IPS DF 19.7 (cell line): ENCODE measurements around the gene ORC5.
"Not testable (repeated sequence)": the region's sequence is repeated elsewhere in the genome, so short reads cannot be mapped to it uniquely, and the experiment has no call there.

Source experiments
- DNase-seq: peaks from one replicate; pipeline ENCODE4 v3.0.0-alpha.2; 2013; ENCODE audit warnings: low read depth, low spot score

ORC5 gene

DNA sequence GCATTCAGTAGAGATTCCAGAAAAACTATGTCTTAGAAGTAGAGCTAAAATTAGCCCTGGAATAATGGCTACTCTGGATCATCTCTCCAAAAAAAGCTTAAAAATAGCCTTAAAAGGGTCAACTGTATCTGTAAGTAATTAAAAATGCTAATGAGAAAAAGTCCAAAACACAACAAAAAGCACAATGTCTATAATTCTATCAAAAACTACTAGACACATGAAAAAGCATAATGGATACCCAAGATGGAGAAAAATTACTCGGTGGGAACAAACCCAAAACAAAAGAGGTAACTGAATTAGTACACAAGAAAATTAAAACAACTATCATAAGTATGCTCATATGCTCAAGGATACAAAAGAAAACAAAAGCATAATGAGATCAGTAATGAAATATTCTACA lies 15.4 kb downstream of the ORC5 start:
- DNase-seq = no peak

DNA sequence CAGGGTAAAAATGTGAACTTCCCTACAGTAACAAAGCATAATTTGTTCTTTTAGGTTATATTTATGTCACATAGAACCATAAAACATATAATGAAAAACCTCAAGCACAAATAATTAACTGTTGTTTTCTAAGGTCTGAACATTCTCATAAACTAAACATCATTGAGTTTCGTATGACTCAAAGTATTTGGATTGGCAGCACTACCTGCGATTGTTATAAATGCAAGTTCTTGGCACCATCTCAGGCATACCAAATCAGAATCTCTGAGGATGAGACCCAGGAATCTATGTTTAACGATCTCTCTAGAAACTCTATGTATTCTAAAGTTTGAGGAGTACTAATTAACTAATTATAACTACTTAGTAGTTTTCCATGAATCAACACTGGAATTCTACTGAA lies 22.5 kb downstream of the ORC5 start:
- DNase-seq = no peak

GRCh38 chr7:104179178-104179577 lies 28.6 kb downstream of the ORC5 start:
- no peak for DNase-seq

DNA sequence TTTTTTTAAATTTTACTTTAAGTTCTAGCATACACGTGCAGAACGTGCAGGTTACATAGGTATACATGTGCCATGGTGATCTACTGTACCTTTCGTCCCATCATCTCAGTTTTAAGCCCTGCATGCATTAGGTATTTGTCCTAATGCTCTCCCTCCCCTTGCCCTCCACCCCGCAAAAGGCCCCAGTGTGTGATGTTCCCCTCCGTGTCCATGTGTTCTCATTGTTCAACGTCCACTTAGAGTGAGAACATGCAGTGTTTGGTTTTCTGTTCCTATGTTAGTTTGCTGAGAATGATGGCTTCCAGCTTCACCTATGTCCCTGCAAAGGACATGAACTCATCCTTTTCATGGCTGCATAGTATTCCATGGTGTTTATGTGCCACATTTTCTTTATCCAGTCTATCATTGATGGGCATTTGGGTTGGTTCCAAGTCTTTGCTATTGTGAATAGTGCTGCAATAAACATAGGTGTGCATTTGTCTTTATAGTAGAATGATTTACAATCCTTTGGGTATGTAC lies 30.2 kb downstream of the ORC5 start:
- DNase-seq = not testable (repeated sequence)

DNA sequence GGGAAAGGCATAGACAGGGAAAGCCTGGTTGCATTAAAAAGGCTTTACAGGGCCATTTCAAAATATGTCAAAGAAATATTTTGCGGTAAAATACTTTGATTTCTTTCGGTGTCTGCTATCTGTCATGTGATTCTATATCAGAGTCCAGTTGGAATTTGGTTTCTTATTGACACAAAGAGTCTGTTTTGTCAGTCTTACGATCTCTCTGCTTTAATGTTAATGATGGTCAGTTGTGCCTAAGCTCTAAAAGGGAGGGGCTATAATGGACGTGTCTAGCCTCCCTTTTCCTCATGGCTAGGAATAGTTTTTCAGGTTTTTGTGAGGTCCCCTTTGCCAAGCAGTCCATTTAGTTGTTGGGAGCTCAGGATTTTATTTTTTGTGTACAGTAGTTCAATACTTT lies 31.5 kb downstream of the ORC5 start:
- DNase-seq = no peak

- DNase-seq = no peak
Measured at GRCh38 chr7:104175361-104175984, 32.3 kb downstream of the ORC5 start.

DNA sequence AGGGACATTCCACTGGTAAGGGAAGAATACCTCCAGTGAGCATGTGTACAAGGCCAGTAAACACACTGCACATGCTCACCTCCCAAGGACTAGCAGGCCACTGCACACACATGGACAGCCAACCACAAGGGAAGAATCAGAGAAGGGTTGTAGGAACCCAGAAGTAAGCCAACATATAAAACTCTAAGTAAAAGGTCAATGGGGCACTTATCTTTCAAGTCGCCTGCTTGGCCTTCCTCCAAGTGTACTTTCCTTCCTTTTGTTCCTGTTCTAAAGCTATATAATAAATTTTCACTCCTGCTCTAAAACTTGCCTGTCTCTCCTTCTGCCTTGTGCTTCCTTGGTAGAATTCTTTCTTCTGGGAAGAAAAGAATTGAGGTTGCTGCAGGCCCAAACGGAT lies 33.0 kb downstream of the ORC5 start:
- no peak for DNase-seq

DNA sequence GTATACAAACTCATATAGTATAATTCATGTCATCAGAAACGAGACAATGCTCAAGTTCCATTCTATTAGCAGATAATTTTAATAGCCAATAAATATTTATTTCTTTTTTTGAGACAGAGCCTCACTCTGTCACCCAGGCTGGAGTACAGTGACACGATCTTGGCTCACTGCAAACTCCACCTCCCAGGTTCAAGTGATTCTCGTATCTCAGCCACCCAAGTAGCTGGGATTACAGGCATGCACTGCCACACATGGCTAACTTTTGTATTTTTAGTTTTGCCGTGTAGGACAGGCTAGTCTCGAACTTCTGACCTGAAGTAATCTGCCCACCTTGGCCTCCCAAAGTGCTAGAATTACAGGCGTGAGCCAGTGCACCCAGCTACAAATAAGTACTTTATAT lies 45.7 kb downstream of the ORC5 start:
- no peak for DNase-seq

- no peak for DNase-seq
Measured at GRCh38 chr7:104161244-104161643, 46.6 kb downstream of the ORC5 start.

GRCh38 chr7:104160375-104160774 lies 47.4 kb downstream of the ORC5 start:
- DNase-seq = no peak

DNA sequence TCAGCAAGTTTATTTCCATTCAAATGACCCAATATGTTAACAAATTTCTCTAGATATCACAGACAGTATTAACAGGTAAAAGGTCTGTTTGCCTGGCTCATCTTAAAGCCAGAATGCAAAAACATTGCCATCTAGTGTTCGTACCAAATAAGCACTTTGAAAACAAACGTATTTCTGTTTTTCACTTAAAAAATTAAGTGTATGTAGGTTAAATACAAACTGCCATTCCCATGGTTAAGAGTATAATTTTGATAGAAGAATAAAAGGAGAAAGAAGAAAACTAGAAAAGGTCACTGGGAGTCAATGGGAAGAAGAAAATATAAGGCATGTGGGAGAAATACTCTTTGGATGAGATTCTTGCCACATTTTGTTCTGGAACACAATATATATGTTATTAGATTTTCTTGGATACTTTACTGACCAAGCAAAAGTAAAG lies 51.0 kb downstream of the ORC5 start:
- no peak for DNase-seq

- DNase-seq = no peak
Measured at GRCh38 chr7:104153287-104153686, 54.5 kb downstream of the ORC5 start.

- DNase-seq = no peak
Measured at GRCh38 chr7:104152468-104152867, 55.3 kb downstream of the ORC5 start.

GRCh38 chr7:104150470-104150869 lies 57.3 kb downstream of the ORC5 start:
- no peak for DNase-seq

- DNase-seq = no peak
Measured at GRCh38 chr7:104149822-104150221, 58.0 kb downstream of the ORC5 start.

DNA sequence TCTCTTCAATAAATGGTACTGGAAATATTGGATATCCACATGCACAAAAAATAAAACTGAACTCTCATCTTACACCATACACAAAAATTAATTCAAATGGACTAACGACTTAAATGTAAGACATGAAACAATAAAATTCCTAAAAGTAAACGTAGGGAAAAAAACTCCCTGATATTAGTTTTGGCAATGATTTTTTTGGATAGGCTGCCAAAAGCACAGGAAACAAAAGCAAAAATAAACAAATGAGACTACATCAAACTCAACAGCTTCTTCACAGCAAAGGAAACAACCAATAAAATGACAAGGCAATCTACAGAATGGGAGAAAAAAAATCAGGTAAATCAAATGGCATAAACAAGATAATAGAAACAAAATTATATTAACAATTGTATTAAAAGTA lies 65.7 kb downstream of the ORC5 start:
- DNase-seq = no peak

DNA sequence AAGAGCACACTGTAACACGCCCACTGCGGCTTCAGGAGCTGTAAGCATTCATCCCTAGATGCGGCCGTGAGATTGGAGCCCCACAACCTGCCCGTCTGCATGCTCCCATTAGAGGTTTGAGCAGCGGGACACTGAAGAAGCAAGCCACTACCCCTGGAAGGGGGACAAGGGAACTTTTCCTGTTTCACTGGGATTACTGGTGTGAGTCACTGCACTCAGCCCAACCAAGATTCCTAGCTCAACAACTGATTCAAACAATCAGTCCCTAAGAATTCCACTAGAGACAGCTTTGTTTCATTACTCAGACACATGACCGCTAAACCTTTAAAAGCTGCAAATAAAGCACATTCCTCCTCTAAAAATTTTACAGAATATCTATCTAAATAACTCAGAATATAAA lies 69.8 kb downstream of the ORC5 start:
- peak; percentile 9 for DNase-seq

DNA sequence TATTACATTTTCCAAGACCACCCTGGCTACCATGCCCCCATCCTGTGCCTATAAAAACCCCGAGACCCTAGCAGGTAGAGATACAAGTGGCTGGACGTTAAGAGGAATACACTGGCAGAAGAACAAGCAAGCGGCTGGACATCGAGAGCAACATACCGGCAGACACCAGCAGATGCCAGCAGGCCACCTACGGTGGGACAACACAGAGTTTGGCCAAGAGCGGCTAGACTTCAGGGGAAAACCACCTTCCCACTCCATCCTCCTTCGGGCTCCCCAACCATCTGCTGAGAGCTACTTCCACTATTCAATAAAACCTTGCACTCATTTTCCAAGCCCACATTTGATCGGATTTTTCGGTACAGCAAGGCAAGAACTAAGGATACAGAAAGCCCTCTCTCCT lies 70.3 kb downstream of the ORC5 start:
- DNase-seq = no peak

DNA sequence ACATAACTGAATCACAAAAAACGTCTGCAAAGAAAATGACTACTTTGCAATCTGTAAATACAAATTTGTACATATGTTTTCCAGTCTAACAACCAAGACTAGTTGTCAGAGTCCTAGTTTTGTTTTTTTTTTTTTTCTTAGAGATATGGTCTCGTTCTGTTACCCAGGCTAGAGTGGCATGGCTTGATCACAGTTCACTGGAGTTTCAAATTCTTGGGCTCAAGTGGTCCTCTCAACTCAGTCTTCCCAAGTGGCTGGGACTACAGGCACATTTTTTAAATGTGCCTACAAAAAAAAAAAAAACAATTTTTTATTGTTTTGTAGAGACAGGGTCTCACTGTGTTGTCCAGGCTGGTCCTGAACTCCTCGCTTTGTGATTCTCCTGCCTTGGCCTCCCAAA lies 70.8 kb downstream of the ORC5 start:
- no peak for DNase-seq

DNA sequence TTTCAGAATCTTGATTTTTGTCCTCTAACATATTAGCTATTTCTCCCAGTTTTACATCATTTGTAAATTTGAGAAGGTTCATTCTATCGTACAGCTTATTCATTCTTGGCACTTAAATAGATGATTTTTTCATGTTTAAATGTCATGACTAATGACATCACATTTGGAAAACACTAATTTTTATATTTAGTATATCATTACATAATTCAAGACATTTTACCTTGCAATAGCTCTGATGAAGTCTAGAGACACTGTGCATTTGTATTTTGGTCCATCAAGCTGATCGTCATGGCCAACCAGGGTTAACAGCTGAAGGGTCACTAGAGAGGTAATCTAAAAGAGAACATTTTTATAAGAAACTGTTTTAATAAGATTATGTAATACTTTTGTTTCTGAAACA lies 71.3 kb downstream of the ORC5 start:
- DNase-seq = no peak

- no peak for DNase-seq
Measured at GRCh38 chr7:104135760-104136558, 71.9 kb downstream of the ORC5 start.

DNA sequence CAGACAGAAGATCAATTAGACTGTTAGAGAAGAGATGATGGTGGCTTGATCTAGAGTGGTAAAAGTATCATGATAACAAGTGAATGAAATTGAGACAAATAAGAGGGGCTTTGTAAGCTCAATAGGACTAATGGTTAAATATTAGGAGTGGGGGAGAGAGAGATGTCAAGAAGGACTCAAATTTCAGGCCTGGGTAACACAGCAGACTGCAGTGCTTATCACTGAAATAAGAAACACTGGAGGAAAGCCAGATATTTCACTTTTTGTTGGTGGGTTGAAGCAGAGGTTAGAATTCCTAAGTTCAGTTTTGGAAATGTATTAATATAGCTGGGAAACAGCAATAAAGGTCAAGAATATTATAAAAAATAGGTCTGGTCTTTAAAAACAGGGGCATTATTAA lies 74.6 kb downstream of the ORC5 start:
- no peak for DNase-seq

DNA sequence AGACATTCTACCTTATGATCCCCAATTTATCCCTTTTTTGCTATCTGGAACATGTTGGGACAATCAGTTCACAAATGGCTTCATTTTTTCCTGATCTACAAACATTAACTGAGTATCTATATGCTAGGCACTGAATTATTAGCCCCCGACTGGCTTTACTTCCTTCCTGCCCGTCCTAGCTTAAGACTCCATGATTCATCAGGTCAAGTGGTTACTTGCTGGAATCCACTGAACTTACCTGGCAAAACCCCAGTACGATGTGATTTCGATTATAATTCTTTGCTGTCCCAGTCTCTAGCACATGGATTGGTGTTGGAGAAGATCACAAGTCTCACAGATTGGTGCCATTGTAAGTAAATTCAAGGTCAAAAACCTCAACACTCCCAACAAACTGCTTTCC lies 77.1 kb downstream of the ORC5 start:
- no peak for DNase-seq
